Right lung (tissue), 10 donors: Measurements from ENCODE around the gene SSR3. TPM values are rescaled to one million over a fixed set of nuclear protein-coding genes. Genes with fewer than 3 reads are reported as not detected.
"Not testable (repeated sequence)": the region's sequence is repeated elsewhere in the genome, so short reads cannot be mapped to it uniquely, and the experiment has no call there.

ENCODE experiments used
- DNase-seq, 2 donors: peaks; one replicate each; pipeline ENCODE4 v3.0.0-alpha.2; 2013
- long read RNA-seq, 8 donors: transcript quantifications; one replicate each; lab custom pipeline, GENCODE V29; 2026
- polyA plus RNA-seq, 5 donors: library from polyadenylated mRNA; unstranded; fragments of 120-200 nt; gene quantifications; one replicate each; pipeline versions ENCODE4 v1.2.1 to v1.2.3, GENCODE V29; 2013; ENCODE audit warnings: inconsistent platforms in 1 of 5, low replicate concordance in 1 of 5; ENCODE audit not compliant: insufficient read length in 5 of 5, insufficient read depth in 1 of 5

SSR3 gene
- 100 to 1,000 TPM; 104 to 128 (median 119) TPM for polyA plus RNA-seq
- long read RNA-seq, donor 1, transcript SSR3-201 (5 exons, 3,716 nt) = major isoform, 74 of 78 reads
- long read RNA-seq, donor 1, partial matches to known transcripts = 0 of 78 reads
- long read RNA-seq, donor 1, other reads (novel, unspliced or antisense) = 0 of 78 reads
- long read RNA-seq, donor 2, transcript SSR3-201 (5 exons, 3,716 nt) = major isoform, 43 of 44 reads
- long read RNA-seq, donor 2, partial matches to known transcripts = 0 of 44 reads
- long read RNA-seq, donor 2, other reads (novel, unspliced or antisense) = 0 of 44 reads
- long read RNA-seq, donor 3, transcript SSR3-201 (5 exons, 3,716 nt) = major isoform, 55 of 62 reads
- long read RNA-seq, donor 3, partial matches to known transcripts = 0 of 62 reads
- long read RNA-seq, donor 3, other reads (novel, unspliced or antisense) = 0 of 62 reads
- long read RNA-seq, donor 4, transcript SSR3-201 (5 exons, 3,716 nt) = major isoform, 39 of 43 reads
- long read RNA-seq, donor 4, partial matches to known transcripts = 0 of 43 reads
- long read RNA-seq, donor 4, other reads (novel, unspliced or antisense) = 0 of 43 reads
- long read RNA-seq, donor 5, transcript SSR3-201 (5 exons, 3,716 nt) = major isoform, 95 of 170 reads
- long read RNA-seq, donor 5, partial matches to known transcripts = 71 of 170 reads
- long read RNA-seq, donor 5, other reads (novel, unspliced or antisense) = 0 of 170 reads
- long read RNA-seq, donor 6, transcript SSR3-201 (5 exons, 3,716 nt) = major isoform, 81 of 86 reads
- long read RNA-seq, donor 6, partial matches to known transcripts = 0 of 86 reads
- long read RNA-seq, donor 6, other reads (novel, unspliced or antisense) = 0 of 86 reads
- long read RNA-seq, donor 7, transcript SSR3-201 (5 exons, 3,716 nt) = major isoform, 41 of 44 reads
- long read RNA-seq, donor 7, partial matches to known transcripts = 0 of 44 reads
- long read RNA-seq, donor 7, other reads (novel, unspliced or antisense) = 0 of 44 reads
- long read RNA-seq, donor 8, transcript SSR3-201 (5 exons, 3,716 nt) = major isoform, 23 of 23 reads
- long read RNA-seq, donor 8, partial matches to known transcripts = 0 of 23 reads
- long read RNA-seq, donor 8, other reads (novel, unspliced or antisense) = 0 of 23 reads

GRCh38 chr3:156554842-156555687, at the start of gene SSR3:
SSR3 (minus strand) TSS chr3:156555117; CDS start chr3:156555089, 28 bp downstream.
- DNase-seq = peak; percentile 98

DNA sequence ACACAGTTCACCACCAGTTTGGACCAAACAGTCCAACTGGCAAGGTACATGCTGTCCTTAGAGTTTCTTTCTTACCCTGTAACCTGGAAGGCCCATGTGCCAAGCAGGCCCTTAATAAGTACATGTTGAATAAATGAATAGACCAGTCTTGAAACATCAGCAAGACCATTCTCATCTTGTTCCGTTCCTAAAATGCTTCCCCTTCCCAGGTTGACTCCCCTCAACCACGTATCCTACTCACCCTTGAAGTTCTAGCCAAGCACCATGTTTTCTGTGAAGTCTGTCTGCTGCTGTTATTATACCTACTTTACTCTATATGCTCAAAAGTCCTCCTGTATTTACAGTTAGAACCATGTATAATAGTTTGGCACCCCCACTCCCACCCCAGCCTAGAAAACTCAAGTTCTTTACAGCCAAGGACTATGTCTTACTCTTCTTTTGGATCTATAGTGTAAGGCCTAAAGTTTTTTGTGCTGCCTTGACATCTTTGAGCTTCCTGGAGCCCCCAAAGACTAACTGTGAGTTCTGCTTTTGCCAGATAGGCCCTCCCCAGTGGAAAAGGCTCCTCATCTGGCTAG, 49.2 kb upstream of the SSR3 start:
- DNase-seq = no peak

DNA sequence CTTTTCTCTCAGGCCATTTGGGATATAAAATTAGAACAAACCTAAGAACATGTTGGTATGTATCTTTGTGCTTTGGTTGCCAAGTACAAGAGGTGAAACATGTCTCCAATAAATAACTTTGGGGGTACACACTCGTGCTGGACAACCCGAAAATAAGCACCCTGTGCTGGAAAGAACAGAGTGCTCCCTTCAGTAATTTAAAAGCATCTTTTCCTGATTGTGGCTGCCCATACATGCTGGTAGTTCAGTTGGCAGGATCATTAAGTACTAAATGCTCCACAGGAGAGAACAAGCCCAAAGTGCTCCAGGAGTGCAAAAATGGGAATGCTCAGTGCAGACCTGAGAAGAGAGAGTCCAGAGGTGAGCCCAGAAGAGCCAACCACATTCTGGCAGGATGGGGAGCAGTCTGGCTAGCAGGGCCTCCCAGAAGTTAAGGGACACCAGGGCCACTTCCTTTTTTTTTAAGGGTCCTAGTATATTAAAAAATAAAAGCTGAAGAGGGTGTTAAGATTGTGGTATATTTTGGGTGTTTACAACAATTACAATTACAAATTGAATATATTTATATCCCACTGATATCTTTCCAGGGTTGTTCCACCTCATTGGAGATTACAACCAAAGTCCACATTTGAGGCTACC, 48.6 kb upstream of the SSR3 start:
- no peak for DNase-seq

- no peak for DNase-seq
Measured at GRCh38 chr3:156602424-156602823, 47.5 kb upstream of the SSR3 start.

DNA sequence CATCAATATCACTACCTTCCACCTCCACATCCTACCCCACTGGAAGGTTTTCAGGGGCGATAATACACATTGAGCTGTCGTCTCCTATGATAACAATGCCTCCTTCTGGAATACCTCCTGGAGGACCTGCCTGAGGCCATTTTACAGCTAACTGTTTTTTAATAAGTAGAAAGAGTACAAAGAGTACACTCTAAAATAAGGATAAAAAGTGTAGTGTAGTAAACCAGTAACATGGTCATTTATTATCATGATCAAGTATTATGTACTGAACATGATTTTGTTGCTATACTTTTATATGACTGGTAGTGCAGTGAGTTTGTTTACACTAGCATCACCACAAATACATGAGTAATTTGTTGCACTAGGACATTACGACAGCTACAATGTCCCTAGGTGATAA, 46.6 kb upstream of the SSR3 start:
- DNase-seq = no peak

DNA sequence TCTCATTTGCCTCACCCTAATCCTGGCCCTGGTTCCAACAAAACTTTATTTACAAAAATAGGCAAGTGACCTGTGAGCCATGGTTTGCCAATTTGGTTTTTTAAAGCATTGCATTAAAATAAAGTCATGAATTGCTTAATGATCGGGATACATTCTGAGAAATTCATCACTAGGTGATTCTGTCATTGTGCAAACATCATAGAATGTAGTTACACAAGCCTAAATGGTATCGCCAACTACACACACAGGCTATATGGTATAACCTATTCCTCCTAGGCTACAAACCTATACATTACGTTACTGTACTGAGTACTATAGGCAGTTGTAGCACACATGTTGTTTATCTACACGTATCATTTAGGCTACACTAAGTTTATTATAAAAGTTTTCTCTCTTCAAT, 45.9 kb upstream of the SSR3 start:
- no peak for DNase-seq

DNA sequence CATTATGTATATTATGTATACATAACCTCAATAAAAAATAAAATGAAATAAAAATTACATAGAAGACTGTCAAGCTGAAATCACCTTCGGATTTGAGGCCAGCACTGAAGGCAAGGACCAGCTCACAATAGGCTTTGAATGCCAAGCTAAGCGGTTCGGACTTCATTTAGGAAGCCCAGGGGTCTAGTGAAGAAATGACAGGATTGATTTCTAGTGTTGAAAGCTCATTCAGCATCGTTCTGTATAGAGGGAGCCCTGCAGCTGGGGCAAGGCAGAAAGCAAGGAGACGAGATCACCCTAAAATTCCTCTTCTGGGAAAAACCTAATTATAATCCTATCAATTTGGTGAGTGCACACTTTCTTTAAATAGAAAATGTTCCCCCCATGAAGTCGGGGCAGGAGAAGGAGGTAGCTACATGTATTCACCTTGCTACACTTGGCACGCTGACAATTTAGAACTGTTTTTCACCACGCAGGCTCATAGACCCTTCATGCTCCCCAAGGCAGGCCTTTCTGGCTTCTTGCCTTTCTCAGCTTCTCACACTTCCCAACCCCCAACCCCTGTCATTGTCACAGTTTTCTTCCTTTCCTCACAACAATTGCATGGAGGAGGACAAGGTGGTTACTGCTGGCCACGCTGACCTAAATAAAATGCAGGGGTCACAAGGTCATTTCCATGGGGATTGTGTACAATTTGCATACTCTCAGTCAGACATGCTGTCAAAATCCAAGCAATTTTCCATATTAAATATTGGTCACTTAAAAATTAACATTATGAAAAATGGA, 44.4 kb upstream of the SSR3 start:
- no peak for DNase-seq

DNA sequence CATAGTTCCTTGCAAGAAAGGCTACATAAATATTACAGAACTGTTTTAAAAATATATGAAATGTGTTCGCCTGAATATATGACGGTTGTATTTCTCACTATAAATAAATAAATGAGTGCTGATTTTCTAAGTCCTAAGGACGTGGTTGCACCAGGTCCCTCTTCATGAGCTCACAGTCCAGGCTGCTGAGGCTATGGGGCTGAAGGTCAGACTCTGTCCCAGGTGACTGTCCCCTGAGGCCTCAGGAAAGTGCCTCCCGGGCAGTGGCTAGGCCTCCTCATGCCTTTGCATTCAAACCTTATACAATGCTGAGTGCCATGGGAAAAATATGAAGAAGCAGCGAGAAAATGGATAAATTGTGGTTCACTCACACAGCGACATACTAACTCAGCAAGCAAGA, 43.5 kb upstream of the SSR3 start:
- DNase-seq = no peak

DNA sequence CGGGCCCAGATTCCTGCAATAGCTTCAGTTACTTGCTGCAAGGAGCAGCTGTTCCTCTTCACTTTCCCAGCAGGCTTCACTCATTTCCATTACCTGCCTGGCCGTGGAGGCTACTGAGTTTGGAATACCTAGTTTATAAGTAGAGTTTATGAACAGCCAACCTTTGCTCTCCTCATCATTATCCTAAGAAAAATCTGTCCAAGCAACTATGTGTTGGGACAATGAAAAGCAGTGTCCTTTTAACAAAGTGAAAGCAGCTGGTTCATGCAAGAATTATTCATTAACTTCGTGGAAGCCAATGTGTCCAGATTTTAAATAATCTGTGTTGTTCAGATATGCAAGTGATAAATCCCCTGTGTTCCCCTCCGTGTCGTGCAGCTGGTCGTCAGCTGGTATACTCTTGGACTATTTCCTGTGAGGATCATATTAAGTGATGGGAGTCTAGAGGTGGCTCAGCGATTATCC, 39.3 kb upstream of the SSR3 start:
- no peak for DNase-seq

- DNase-seq = no peak
Measured at GRCh38 chr3:156593814-156594213, 38.9 kb upstream of the SSR3 start.

DNA sequence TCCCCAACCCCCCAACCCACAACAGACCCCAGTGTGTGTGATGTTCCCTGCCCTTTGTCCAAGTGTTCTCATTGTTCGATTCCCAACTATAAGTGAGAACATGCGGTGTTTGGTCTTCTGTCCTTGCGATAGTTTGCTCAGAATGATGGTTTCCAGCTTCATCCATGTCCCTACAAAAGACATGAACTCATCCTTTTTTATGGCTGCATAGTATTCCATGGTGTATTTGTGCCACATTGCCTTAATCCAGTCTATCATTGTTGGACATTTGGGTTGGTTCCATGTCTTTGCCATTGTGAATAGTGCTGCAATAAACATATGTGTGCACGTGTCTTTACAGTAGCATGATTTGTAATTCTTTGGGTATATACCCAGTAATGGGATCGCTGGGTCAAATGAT, 34.9 kb upstream of the SSR3 start:
- not testable (repeated sequence) for DNase-seq

- DNase-seq = no peak
Measured at GRCh38 chr3:156587760-156588069, 32.8 kb upstream of the SSR3 start.

DNA sequence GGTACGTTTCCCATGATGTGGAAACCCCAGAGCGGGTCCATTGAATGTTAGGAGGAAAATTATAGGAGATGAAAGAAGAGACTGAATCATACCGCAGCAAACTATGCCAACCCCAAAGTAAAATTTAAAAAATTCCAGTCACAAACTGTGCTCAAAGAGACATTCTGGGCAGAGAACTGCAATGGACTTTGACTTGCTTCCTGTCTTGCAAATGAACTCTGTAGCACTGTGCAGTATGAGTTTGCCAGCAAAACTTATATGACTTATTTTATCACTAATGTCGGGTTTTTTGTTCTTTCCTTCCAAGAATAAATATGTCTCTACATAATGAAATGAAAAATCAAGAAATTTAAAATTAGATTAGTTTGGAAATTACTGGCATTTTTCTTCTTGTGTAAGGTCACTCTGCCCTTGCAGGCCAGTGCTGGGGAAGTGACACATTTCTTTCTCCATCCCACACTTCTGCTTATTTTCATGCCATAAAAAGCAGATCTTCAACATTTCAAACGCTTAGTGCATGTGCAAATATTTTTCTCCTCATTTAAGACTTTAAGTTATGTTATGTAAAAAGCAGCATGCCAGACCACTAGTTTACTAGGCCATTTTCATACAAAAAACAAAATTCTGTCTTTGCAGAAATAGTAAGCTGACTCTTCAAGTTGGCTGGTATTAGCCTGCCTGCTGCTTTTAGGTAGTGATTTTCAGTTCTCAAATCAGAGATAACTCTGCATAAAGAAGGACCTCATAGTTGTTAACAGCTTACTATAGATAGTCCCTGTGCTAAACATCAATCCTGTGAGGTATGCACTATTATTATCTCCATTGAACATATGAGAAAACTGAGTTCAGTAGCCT, 32.2 kb upstream of the SSR3 start:
- no peak for DNase-seq

- no peak for DNase-seq
Measured at GRCh38 chr3:156583469-156583868, 28.6 kb upstream of the SSR3 start.

DNA sequence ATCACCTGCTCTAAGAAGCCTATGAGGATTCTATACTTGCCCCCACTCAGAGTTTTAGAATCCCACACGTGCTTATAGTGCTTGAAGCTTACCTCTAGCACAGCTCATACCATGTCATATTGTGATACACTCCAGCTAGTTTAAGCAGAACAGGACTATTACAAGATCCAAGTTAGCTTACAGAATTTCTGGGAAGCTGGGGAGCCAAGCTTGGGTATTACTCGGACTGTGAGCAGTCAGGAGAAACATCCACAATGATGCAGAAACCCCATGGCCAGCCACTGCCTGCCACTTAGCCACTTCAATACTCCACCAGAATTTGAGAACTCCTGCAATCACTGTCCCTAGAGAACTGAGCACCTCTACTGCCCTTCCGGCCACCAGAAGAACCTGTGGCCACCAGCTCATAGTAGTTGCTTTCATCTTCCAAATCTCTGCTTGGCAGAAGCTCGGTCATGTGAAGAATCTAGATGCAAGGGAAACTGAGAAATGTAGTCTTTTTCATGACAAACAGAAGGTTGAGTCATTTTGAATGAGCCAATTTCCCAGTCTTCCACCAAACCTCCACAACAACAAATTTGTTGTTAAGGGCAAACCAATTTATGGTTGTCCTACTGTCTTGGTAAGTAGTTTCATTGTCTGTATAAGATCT, 27.7 kb upstream of the SSR3 start:
- DNase-seq = no peak

- DNase-seq = no peak
Measured at GRCh38 chr3:156581954-156582353, 27.0 kb upstream of the SSR3 start.

DNA sequence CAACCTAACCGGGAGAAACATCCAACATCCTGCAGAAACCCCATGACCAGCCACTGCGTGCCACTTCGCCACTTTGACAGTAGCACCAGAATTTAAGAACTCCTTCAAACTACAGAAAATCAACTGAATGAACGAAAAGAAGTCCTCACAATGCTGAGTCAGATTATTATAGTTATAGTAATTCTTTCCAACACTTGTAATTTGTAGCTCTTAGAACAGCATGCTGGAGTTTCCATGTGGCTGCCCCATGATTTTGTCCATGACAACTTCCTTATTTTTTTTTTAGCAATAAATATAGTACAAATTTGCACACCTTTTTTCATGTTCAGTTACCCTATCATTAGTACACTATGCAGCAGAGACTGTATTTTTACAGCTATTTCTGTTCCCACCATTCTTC, 26.1 kb upstream of the SSR3 start:
- no peak for DNase-seq

DNA sequence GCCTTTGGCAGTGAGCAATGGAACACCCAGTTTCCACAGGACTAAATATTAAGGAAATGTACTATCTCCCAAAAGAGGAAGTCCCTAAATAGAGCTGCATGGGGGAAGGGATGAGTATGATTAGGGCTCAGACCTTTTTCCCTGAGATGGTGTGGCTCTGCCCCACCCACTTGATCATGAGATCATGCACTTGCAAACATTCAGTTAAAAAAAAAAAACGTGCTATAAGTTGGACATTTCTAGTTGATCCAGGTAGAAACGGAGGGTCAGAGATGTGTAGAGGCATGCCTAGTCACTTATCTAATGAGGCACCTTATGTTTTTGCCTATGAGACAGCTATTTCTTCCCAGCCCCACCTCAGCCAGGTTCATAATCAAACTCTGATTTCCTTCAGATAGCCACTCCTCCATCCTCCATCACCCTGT, 24.5 kb upstream of the SSR3 start:
- DNase-seq = no peak
